AG09319 (cell line): Measurements from ENCODE around the gene C1orf185.
A peak's percentile ranks its signal among the peaks of the same experiment; 100 is the strongest.

Experiments
- DNase-seq: peaks from one replicate; pipeline ENCODE4 v3.0.0-alpha.2; 2010; ENCODE audit warnings: low read depth; ENCODE audit errors: extremely low read depth
- CTCF ChIP-seq: IDR thresholded peaks from 2 replicates; pipeline ENCODE4 v1.5.1; 2011; ENCODE audit warnings: low read depth, mild to moderate bottlenecking, inconsistent platforms, low read length, moderate library complexity

The C1orf185 gene

GRCh38 chr1:51101976-51102375 lies at the start of gene C1orf185:
Gene C1orf185, plus strand, starts transcription at chr1:51102228. Its CDS starts 6 bp downstream, at chr1:51102234.
- no peak for DNase-seq
- TF ChIP-seq CTCF = no peak

- peak; percentile 52 for TF ChIP-seq CTCF
- DNase-seq = peak; percentile 7
Measured at GRCh38 chr1:51058858-51059257, 43.2 kb upstream of the C1orf185 start.

- TF ChIP-seq CTCF = no peak
- DNase-seq = no peak
Measured at GRCh38 chr1:51061231-51061918, 40.7 kb upstream of the C1orf185 start.

GRCh38 chr1:51063121-51063520 lies 38.9 kb upstream of the C1orf185 start:
- no peak for TF ChIP-seq CTCF
- DNase-seq = peak; percentile 44

- no peak for TF ChIP-seq CTCF
Measured at GRCh38 chr1:51070011-51070410, 32.0 kb upstream of the C1orf185 start.

GRCh38 chr1:51070640-51071039 lies 31.4 kb upstream of the C1orf185 start:
- TF ChIP-seq CTCF = no peak
- peak; percentile 31 for DNase-seq

More at GRCh38 chr1:51070011-51070410, 32.0 kb upstream of the C1orf185 start:
- DNase-seq = no peak

- DNase-seq = no peak
- TF ChIP-seq CTCF = no peak
Measured at GRCh38 chr1:51071291-51072042, 30.6 kb upstream of the C1orf185 start.
